ENCODE measurements around the gene HYAL3. TPM values are rescaled to one million over a fixed set of nuclear protein-coding genes. Genes with fewer than 3 reads are reported as not detected.

HYAL3 gene
- total RNA-seq, 1 experiment from 2014 or later, result 2.9 TPM

GRCh38 chr3:50341996-50342650 lies 42.9 kb upstream of the HYAL3 start:
- Mint-ChIP-seq H3K9me3 (no peaks in the 10 kb centered on the region), H3K36me3 (no peaks in the 10 kb centered on the region), H3K4me3 (no peak overlapping the region), H3K27ac (no peak overlapping the region), H3K4me1 (peaks cover 25% of the 10 kb centered on the region), H3K27me3 (ENCODE audit: low read depth) (peaks cover 88% of the 10 kb centered on the region)
- TF ChIP-seq CREM (CRISPR knock-in tag; IDR thresholded peaks at IDR 0.05), result no peak
- DNase-seq (ENCODE audit: low spot score) (no peak), ATAC-seq (no peak)
- ChIA-PET CTCF (interaction anchor here (1.6 to 1.9 kb wide), 3 partner anchors 14 to 270 kb away, joined by 4 to 10 read pairs (median 6); partner anchors contain the start of genes CISH and TUSC2), POLR2A (no interaction called here)

GRCh38 chr3:50341537-50341936 lies 42.3 kb upstream of the HYAL3 start:
- Mint-ChIP-seq H3K9me3 (no peaks in the 10 kb centered on the region), H3K36me3 (no peaks in the 10 kb centered on the region), H3K27me3 (ENCODE audit: low read depth) (peaks cover 85% of the 10 kb centered on the region), H3K4me1 (peaks cover 27% of the 10 kb centered on the region), H3K27ac (no peak overlapping the region), H3K4me3 (peak overlapping the region; percentile 65)
- CTCF ChIA-PET, result interaction anchor here (0.7 to 1.9 kb wide), 7 partner anchors 13 to 270 kb away, joined by 4 to 10 read pairs (median 4); partner anchors contain the start of genes CISH, HYAL3, NAA80 and TUSC2
- POLR2A ChIA-PET, result no interaction called here
- ATAC-seq (no peak), DNase-seq (ENCODE audit: low spot score) (no peak)
- TF ChIP-seq KAT7 (CRISPR knock-in tag; IDR thresholded peaks at IDR 0.05; ENCODE audit: borderline replicate concordance), result no peak
- no peak for TF ChIP-seq ZNF138 (CRISPR knock-in tag; conservative IDR thresholded peaks at IDR 0.05)
- TF ChIP-seq GABPB1 (CRISPR knock-in tag; IDR thresholded peaks at IDR 0.05), result no peak
- no peak for TF ChIP-seq MLX (CRISPR knock-in tag; IDR thresholded peaks at IDR 0.05)
- TF ChIP-seq TEAD4 (CRISPR knock-in tag; IDR thresholded peaks at IDR 0.05), result no peak
- TF ChIP-seq, protein P1, sequence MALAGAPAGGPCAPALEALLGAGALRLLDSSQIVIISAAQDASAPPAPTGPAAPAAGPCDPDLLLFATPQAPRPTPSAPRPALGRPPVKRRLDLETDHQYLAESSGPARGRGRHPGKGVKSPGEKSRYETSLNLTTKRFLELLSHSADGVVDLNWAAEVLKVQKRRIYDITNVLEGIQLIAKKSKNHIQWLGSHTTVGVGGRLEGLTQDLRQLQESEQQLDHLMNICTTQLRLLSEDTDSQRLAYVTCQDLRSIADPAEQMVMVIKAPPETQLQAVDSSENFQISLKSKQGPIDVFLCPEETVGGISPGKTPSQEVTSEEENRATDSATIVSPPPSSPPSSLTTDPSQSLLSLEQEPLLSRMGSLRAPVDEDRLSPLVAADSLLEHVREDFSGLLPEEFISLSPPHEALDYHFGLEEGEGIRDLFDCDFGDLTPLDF (CRISPR knock-in tag; IDR thresholded peaks at IDR 0.05), result no peak
- no peak for TF ChIP-seq NFATC4 (CRISPR knock-in tag; IDR thresholded peaks at IDR 0.05)
- no peak for TF ChIP-seq MXD4 (CRISPR knock-in tag; IDR thresholded peaks at IDR 0.05; ENCODE audit: borderline replicate concordance)
- no peak for TF ChIP-seq SOX15 (CRISPR knock-in tag; IDR thresholded peaks at IDR 0.05)
- no peak for TF ChIP-seq CREM (CRISPR knock-in tag; IDR thresholded peaks at IDR 0.05)
- TF ChIP-seq, protein P2, sequence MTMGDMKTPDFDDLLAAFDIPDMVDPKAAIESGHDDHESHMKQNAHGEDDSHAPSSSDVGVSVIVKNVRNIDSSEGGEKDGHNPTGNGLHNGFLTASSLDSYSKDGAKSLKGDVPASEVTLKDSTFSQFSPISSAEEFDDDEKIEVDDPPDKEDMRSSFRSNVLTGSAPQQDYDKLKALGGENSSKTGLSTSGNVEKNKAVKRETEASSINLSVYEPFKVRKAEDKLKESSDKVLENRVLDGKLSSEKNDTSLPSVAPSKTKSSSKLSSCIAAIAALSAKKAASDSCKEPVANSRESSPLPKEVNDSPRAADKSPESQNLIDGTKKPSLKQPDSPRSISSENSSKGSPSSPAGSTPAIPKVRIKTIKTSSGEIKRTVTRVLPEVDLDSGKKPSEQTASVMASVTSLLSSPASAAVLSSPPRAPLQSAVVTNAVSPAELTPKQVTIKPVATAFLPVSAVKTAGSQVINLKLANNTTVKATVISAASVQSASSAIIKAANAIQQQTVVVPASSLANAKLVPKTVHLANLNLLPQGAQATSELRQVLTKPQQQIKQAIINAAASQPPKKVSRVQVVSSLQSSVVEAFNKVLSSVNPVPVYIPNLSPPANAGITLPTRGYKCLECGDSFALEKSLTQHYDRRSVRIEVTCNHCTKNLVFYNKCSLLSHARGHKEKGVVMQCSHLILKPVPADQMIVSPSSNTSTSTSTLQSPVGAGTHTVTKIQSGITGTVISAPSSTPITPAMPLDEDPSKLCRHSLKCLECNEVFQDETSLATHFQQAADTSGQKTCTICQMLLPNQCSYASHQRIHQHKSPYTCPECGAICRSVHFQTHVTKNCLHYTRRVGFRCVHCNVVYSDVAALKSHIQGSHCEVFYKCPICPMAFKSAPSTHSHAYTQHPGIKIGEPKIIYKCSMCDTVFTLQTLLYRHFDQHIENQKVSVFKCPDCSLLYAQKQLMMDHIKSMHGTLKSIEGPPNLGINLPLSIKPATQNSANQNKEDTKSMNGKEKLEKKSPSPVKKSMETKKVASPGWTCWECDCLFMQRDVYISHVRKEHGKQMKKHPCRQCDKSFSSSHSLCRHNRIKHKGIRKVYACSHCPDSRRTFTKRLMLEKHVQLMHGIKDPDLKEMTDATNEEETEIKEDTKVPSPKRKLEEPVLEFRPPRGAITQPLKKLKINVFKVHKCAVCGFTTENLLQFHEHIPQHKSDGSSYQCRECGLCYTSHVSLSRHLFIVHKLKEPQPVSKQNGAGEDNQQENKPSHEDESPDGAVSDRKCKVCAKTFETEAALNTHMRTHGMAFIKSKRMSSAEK (CRISPR knock-in tag; IDR thresholded peaks at IDR 0.05; ENCODE audit: borderline replicate concordance), result no peak
- no peak for TF ChIP-seq FOXP1 (CRISPR knock-in tag; IDR thresholded peaks at IDR 0.05; ENCODE audit: borderline replicate concordance)
- TF ChIP-seq CREB1 (CRISPR knock-in tag; IDR thresholded peaks at IDR 0.05), result no peak
- no peak for TF ChIP-seq ZNF219 (CRISPR knock-in tag; IDR thresholded peaks at IDR 0.05; ENCODE audit: borderline replicate concordance)
